ENCODE measurements around the gene BBS9.

- TF ChIP-seq CTCF (IDR thresholded peaks at IDR 0.05) (no peak), POLR2A (IDR thresholded peaks at IDR 0.05) (no peak)
These were observed 399.7 kb downstream of the BBS9 start for GRCh38 chr7:33529070-33529469.
